WTC11 (cell line): ENCODE measurements around the gene SMIM1.

ENCODE experiments used
- ELF4 ChIP-seq: sonication (generic); formaldehyde crosslinking; IDR thresholded peaks from 2 replicates; pipeline ENCODE4 v1.8.1; 2022; ENCODE audit warnings: low read depth, mild to moderate bottlenecking, moderate library complexity, missing genetic modification reagents
- GABPB1 ChIP-seq: sonication (generic); formaldehyde crosslinking; IDR thresholded peaks from 2 replicates; pipeline ENCODE4 v1.8.1; 2023; ENCODE audit warnings: mild to moderate bottlenecking, missing genetic modification reagents
- TF ChIP-seq, protein P1 (sequence below): fragments of 200-600 bp; IDR thresholded peaks from 2 replicates; pipeline ENCODE4 v1.8.0; 2022; ENCODE audit warnings: antibody characterized with exemption
- TF ChIP-seq, protein P2 (sequence below): sonication (generic); formaldehyde crosslinking; IDR thresholded peaks from 2 replicates; pipeline ENCODE4 v1.8.1; 2022; ENCODE audit warnings: mild to moderate bottlenecking, missing genetic modification reagents, moderate library complexity, borderline replicate concordance

DNA sequence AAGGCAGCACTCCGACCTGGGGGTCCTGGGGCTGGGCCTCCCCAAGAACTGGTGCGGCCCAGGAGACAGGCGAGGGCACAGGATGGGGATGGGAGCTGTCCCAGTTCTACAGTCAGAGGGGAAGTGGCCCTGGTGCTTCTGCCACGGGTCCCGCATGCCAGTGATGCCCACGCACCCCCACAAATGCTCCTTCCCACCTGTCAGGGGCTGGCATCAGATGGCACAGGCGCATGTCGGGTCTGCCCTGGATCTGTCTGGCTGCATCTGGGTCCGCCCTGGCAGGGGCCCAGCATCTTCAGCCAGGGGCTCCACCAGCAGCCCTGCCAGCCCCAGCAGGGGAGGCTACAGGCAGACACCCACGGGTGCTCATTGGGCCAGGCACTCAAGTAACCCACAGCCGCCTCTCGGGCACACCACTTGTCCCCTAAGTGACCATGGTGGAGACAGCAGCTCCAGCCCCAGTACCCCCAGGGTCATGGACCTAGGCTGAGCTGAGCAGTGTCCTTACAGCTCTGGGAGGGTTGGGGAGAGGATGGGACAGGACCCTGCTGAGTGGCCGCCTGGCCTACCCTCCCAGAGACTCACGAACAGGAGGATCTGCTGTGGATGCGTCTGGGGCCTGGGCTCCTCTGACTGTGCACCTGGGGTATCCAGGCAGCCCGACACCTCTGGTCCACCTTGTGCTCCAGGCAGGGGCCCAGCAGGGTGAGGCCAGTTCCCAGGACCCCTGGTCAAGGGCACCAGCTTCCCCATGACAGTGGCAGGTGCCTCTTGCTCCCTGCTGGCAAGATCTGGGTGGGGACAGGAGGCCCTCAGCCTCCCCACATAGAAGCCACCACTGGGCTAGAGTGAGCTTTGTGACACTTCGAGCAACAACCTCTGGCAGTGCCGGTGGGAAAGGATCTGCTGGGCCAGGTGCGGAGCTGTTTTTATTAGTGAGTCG is 5.4 kb downstream of the SMIM1 start:
- TF ChIP-seq GABPB1 (no peak), ELF4 (CRISPR knock-in tag) (no peak)
- TF ChIP-seq, protein P1, sequence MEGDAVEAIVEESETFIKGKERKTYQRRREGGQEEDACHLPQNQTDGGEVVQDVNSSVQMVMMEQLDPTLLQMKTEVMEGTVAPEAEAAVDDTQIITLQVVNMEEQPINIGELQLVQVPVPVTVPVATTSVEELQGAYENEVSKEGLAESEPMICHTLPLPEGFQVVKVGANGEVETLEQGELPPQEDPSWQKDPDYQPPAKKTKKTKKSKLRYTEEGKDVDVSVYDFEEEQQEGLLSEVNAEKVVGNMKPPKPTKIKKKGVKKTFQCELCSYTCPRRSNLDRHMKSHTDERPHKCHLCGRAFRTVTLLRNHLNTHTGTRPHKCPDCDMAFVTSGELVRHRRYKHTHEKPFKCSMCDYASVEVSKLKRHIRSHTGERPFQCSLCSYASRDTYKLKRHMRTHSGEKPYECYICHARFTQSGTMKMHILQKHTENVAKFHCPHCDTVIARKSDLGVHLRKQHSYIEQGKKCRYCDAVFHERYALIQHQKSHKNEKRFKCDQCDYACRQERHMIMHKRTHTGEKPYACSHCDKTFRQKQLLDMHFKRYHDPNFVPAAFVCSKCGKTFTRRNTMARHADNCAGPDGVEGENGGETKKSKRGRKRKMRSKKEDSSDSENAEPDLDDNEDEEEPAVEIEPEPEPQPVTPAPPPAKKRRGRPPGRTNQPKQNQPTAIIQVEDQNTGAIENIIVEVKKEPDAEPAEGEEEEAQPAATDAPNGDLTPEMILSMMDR, result no peak
- TF ChIP-seq, protein P2, sequence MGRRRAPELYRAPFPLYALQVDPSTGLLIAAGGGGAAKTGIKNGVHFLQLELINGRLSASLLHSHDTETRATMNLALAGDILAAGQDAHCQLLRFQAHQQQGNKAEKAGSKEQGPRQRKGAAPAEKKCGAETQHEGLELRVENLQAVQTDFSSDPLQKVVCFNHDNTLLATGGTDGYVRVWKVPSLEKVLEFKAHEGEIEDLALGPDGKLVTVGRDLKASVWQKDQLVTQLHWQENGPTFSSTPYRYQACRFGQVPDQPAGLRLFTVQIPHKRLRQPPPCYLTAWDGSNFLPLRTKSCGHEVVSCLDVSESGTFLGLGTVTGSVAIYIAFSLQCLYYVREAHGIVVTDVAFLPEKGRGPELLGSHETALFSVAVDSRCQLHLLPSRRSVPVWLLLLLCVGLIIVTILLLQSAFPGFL (CRISPR knock-in tag), result no peak
